Subcutaneous abdominal adipose tissue (tissue), 5 donors: Measurements from ENCODE around the gene TCERG1L.
"Not testable (repeated sequence)": the region's sequence is repeated elsewhere in the genome, so short reads cannot be mapped to it uniquely, and the experiment has no call there.

Source experiments
- H3K27ac ChIP-seq: one replicate; pipeline ENCODE4 v1.7.0; 2013; ENCODE audit warnings: low read depth, mild to moderate bottlenecking, inconsistent platforms, low read length, moderate library complexity
- H3K27me3 ChIP-seq, 5 donors: one replicate each; pipeline ENCODE4 v1.7.0; 2013; ENCODE audit warnings: low read length in 5 of 5, inconsistent platforms in 1 of 5; ENCODE audit not compliant: control insufficient read depth in 5 of 5, insufficient read depth in 4 of 5
- H3K36me3 ChIP-seq, 5 donors: one replicate each; pipeline ENCODE4 v1.7.0; 2013; ENCODE audit warnings: low read length in 5 of 5; ENCODE audit not compliant: control insufficient read depth in 5 of 5, insufficient read depth in 5 of 5
- H3K4me1 ChIP-seq, 5 donors: one replicate each; pipeline ENCODE4 v1.7.0; 2013; ENCODE audit warnings: low read length in 5 of 5, mild to moderate bottlenecking in 3 of 5, moderate library complexity in 1 of 5; ENCODE audit not compliant: control insufficient read depth in 5 of 5, insufficient read depth in 5 of 5
- H3K4me3 ChIP-seq, 5 donors: one replicate each; pipeline ENCODE4 v1.7.0; 2013; ENCODE audit warnings: low read length in 5 of 5, low read depth in 1 of 5
- H3K9ac ChIP-seq, 5 donors: one replicate each; pipeline ENCODE4 v1.7.0; 2013; ENCODE audit warnings: low read length in 5 of 5, mild to moderate bottlenecking in 4 of 5, moderate library complexity in 3 of 5
- H3K9me3 ChIP-seq, 5 donors: one replicate each; pipeline ENCODE4 v1.7.0; 2013; ENCODE audit warnings: low read length in 5 of 5; ENCODE audit not compliant: control insufficient read depth in 5 of 5
- donor health status: healthy.
- donor health status: healthy.
- donor health status: healthy.
- donor health status: healthy.
- donor health status: healthy.

Gene TCERG1L

GRCh38 chr10:131245475-131246059 lies 66.0 kb downstream of the TCERG1L start:
- H3K27ac ChIP-seq = no peak overlapping the region
- no peaks in the 10 kb centered on the region for H3K36me3 ChIP-seq
- no peak overlapping the region for H3K4me3 ChIP-seq
- H3K9ac ChIP-seq = no peak overlapping the region
- no peaks in the 10 kb centered on the region for H3K9me3 ChIP-seq
- H3K27me3 ChIP-seq = peaks cover 6 to 38% (median 25%) of the 10 kb centered on the region in 5 donors
- H3K4me1 ChIP-seq = peaks cover 0 to 7% (median 0%) of the 10 kb centered on the region in 5 donors

GRCh38 chr10:131244836-131245235 lies 66.7 kb downstream of the TCERG1L start:
- Histone ChIP-seq H3K4me3 (no peak overlapping the region), H3K9ac (no peak overlapping the region), H3K9me3 (no peaks in the 10 kb centered on the region), H3K27me3 (peaks cover 12 to 38% (median 27%) of the 10 kb centered on the region in 5 donors), H3K27ac (no peak overlapping the region), H3K4me1 (peaks cover 0 to under 1% (median 0%) of the 10 kb centered on the region in 5 donors), H3K36me3 (no peaks in the 10 kb centered on the region)

- Histone ChIP-seq H3K9ac (no peak overlapping the region), H3K9me3 (no peaks in the 10 kb centered on the region), H3K27ac (no peak overlapping the region), H3K4me1 (no peaks in the 10 kb centered on the region), H3K36me3 (no peaks in the 10 kb centered on the region), H3K4me3 (no peak overlapping the region), H3K27me3 (peaks cover 20 to 33% (median 32%) of the 10 kb centered on the region in 5 donors)
Measured at GRCh38 chr10:131243076-131243475, 68.4 kb downstream of the TCERG1L start.

GRCh38 chr10:131242007-131242406 lies 69.5 kb downstream of the TCERG1L start:
- Histone ChIP-seq H3K4me1 (no peaks in the 10 kb centered on the region), H3K4me3 (no peak overlapping the region), H3K36me3 (no peaks in the 10 kb centered on the region), H3K9me3 (no peaks in the 10 kb centered on the region), H3K9ac (no peak overlapping the region), H3K27ac (no peak overlapping the region), H3K27me3 (peaks cover 21 to 36% (median 27%) of the 10 kb centered on the region in 5 donors)

- no peak overlapping the region for H3K4me3 ChIP-seq
- no peaks in the 10 kb centered on the region for H3K36me3 ChIP-seq
- H3K27me3 ChIP-seq = peaks cover 24 to 38% (median 27%) of the 10 kb centered on the region in 5 donors
- H3K4me1 ChIP-seq = no peaks in the 10 kb centered on the region
- H3K9me3 ChIP-seq = no peaks in the 10 kb centered on the region
- no peak overlapping the region for H3K27ac ChIP-seq
- H3K9ac ChIP-seq = no peak overlapping the region
Measured at GRCh38 chr10:131240691-131241090, 70.8 kb downstream of the TCERG1L start.

GRCh38 chr10:131239926-131240325 lies 71.6 kb downstream of the TCERG1L start:
- Histone ChIP-seq H3K27ac (no peak overlapping the region), H3K4me3 (no peak overlapping the region), H3K9ac (no peak overlapping the region), H3K9me3 (no peaks in the 10 kb centered on the region), H3K4me1 (no peaks in the 10 kb centered on the region), H3K27me3 (peaks cover 24 to 38% (median 27%) of the 10 kb centered on the region in 5 donors), H3K36me3 (no peaks in the 10 kb centered on the region)

- Histone ChIP-seq H3K9me3 (no peaks in the 10 kb centered on the region), H3K4me1 (no peaks in the 10 kb centered on the region), H3K36me3 (no peaks in the 10 kb centered on the region), H3K27me3 (peaks cover 21 to 33% (median 24%) of the 10 kb centered on the region in 5 donors), H3K4me3 (no peak overlapping the region), H3K9ac (no peak overlapping the region), H3K27ac (no peak overlapping the region)
Measured at GRCh38 chr10:131239450-131239849, 72.1 kb downstream of the TCERG1L start.

- H3K27ac ChIP-seq = no peak overlapping the region
- no peaks in the 10 kb centered on the region for H3K36me3 ChIP-seq
- H3K4me1 ChIP-seq = no peaks in the 10 kb centered on the region
- H3K9me3 ChIP-seq = peaks cover 0 to 2% (median 0%) of the 10 kb centered on the region in 5 donors
- peaks cover 18 to 31% (median 24%) of the 10 kb centered on the region in 5 donors for H3K27me3 ChIP-seq
- H3K9ac ChIP-seq = no peak overlapping the region
- H3K4me3 ChIP-seq = no peak overlapping the region
Measured at GRCh38 chr10:131238669-131239280, 72.7 kb downstream of the TCERG1L start.

GRCh38 chr10:131237991-131238651 lies 73.4 kb downstream of the TCERG1L start:
- H3K27me3 ChIP-seq = peaks cover 18 to 31% (median 24%) of the 10 kb centered on the region in 5 donors

GRCh38 chr10:131234606-131235005 lies 76.9 kb downstream of the TCERG1L start:
- not testable (repeated sequence) for H3K9me3 ChIP-seq, H3K9ac ChIP-seq, H3K36me3 ChIP-seq

More at GRCh38 chr10:131237991-131238651, 73.4 kb downstream of the TCERG1L start:
- Histone ChIP-seq H3K9me3 (peaks cover 0 to 5% (median 0%) of the 10 kb centered on the region in 5 donors), H3K27ac (no peak overlapping the region), H3K4me1 (no peaks in the 10 kb centered on the region), H3K4me3 (no peak overlapping the region), H3K9ac (no peak overlapping the region), H3K36me3 (no peaks in the 10 kb centered on the region)

More at GRCh38 chr10:131234606-131235005, 76.9 kb downstream of the TCERG1L start:
- H3K27ac ChIP-seq, H3K4me1 ChIP-seq, H3K4me3 ChIP-seq: not testable (repeated sequence)
- peaks cover 14 to 28% (median 26%) of the 10 kb centered on the region in 5 donors for H3K27me3 ChIP-seq
